K562 (cell line): ENCODE results near the gene PRDX1. TPM values are rescaled to one million over a fixed set of nuclear protein-coding genes. Genes with fewer than 3 reads are reported as not detected.
A peak's percentile ranks its signal among the peaks of the same experiment; 100 is the strongest.

Experiments
- AFF4 ChIP-seq: sonication (generic); formaldehyde crosslinking; IDR thresholded peaks from 2 replicates; pipeline ENCODE4 v1.8.0; 2023; ENCODE audit warnings: mild to moderate bottlenecking, missing genetic modification reagents
- BCL6 ChIP-seq: fragments of 250-450 bp; sonication (Bioruptor Pico); IDR thresholded peaks from 2 replicates; pipeline ENCODE4 v1.4.0; 2020
- CBX8 ChIP-seq: fragments of 200-600 bp; sonication (generic); IDR thresholded peaks from 2 replicates; pipeline ENCODE4 v1.6.1; 2012; ENCODE audit warnings: borderline replicate concordance, mixed run types, low read depth, mild to moderate bottlenecking, moderate library complexity, mixed read lengths, low read length, control low read depth, inconsistent platforms; ENCODE audit not compliant: poor library complexity, severe bottlenecking; ENCODE audit errors: extremely low read depth
- CREM ChIP-seq: IDR thresholded peaks from 2 replicates; pipeline ENCODE4 v1.6.1; 2014; ENCODE audit warnings: antibody characterized with exemption, low read depth
- CTCF ChIP-seq, 3 experiments: IDR thresholded peaks in 2 of 3; conservative IDR thresholded peaks in 1 of 3; 2 replicates each; pipeline ENCODE4 v1.5.1; 2011 to 2012; ENCODE audit warnings: low read length in 3 of 3, mild to moderate bottlenecking in 3 of 3, control low read depth in 2 of 3, improper control_type of control experiment in 1 of 3, inconsistent platforms in 1 of 3, low read depth in 1 of 3, mixed read lengths in 1 of 3, moderate library complexity in 1 of 3; ENCODE audit not compliant: insufficient read depth in 2 of 3
- HDAC3 ChIP-seq: fragments of 450-650 bp; IDR thresholded peaks from 2 replicates; pipeline ENCODE4 v1.6.1; 2018; ENCODE audit warnings: borderline replicate concordance, mild to moderate bottlenecking, moderate library complexity; ENCODE audit not compliant: partially characterized antibody
- HNRNPLL ChIP-seq: fragments of 200-400 bp; formaldehyde crosslinking; IDR thresholded peaks from 2 replicates; pipeline ENCODE4 v1.6.1; 2017; ENCODE audit warnings: low read length, low read depth, mild to moderate bottlenecking; ENCODE audit not compliant: poor library complexity, severe bottlenecking
- MYC ChIP-seq, 2 experiments: fragments of 250-450 bp in 1 of 2; sonication (Bioruptor Pico) in 1 of 2; IDR thresholded peaks; 2 replicates each; pipeline versions ENCODE4 v1.5.1 to v1.6.1; 2012 to 2021; ENCODE audit warnings: low read depth in 2 of 2, borderline replicate concordance in 1 of 2, improper control_type of control experiment in 1 of 2, low read length in 1 of 2, mild to moderate bottlenecking in 1 of 2, moderate library complexity in 1 of 2
- POLR2H ChIP-seq: IDR thresholded peaks from 2 replicates; pipeline ENCODE4 v1.6.1; 2016; ENCODE audit warnings: missing genetic modification characterization, low read depth, mild to moderate bottlenecking, control low read depth, missing compliant biosample characterization, moderate library complexity
- SFPQ ChIP-seq: fragments of 200-400 bp; formaldehyde crosslinking; IDR thresholded peaks from 2 replicates; pipeline ENCODE4 v1.6.1; 2017; ENCODE audit warnings: mild to moderate bottlenecking, low read depth, low read length, moderate library complexity
- SP2 ChIP-seq: IDR thresholded peaks from 2 replicates; pipeline ENCODE4 v1.6.1; 2011; ENCODE audit warnings: mild to moderate bottlenecking, low read depth, low read length, moderate library complexity; ENCODE audit not compliant: poor library complexity, severe bottlenecking; ENCODE audit errors: extremely low read depth
- SUPT5H ChIP-seq: fragments of 450-650 bp; IDR thresholded peaks from 2 replicates; pipeline ENCODE4 v1.6.1; 2016
- WHSC1 ChIP-seq: IDR thresholded peaks from one replicate; pipeline ENCODE4 v1.6.1; 2012; ENCODE audit warnings: low read length, control low read depth, inconsistent platforms
- YBX1 ChIP-seq: fragments of 450-650 bp; IDR thresholded peaks from 2 replicates; pipeline ENCODE4 v1.7.1; 2016; ENCODE audit warnings: mild to moderate bottlenecking
- ZNF184 ChIP-seq: sonication (generic); formaldehyde crosslinking; IDR thresholded peaks from 2 replicates; pipeline ENCODE4 v1.5.0; 2020; ENCODE audit warnings: missing genetic modification reagents
- ZNF586 ChIP-seq: fragments of 450-650 bp; formaldehyde crosslinking; conservative IDR thresholded peaks from 2 replicates; pipeline ENCODE4 v1.4.0; 2020; ENCODE audit warnings: mild to moderate bottlenecking, moderate library complexity
- ZNF76 ChIP-seq: fragments of 250-450 bp; sonication (Bioruptor Pico); IDR thresholded peaks from 2 replicates; pipeline ENCODE4 v1.4.0; 2020; ENCODE audit warnings: mild to moderate bottlenecking, moderate library complexity, borderline replicate concordance
- polyA plus RNA-seq, 8 experiments: library from polyadenylated mRNA; depleted of rRNA in 4 of 8; stranded (reverse) in 5 of 8; unstranded in 3 of 8; fragments of >200 nt; fragmentation: Nextera tagmentation in 2 of 8; fragmentation: Illumina TruSeq in 1 of 8; extraction: Ambion mirVana in 2 of 8; extraction: Trizol in 1 of 8; gene quantifications; 2 replicates each; pipeline versions ENCODE4 v1.2.1 to v1.2.3, GENCODE V29; 2011 to 2014; ENCODE audit warnings: inconsistent platforms in 1 of 8, missing spikeins in 1 of 8
- total RNA-seq, 7 experiments: library from RNA; depleted of rRNA in 6 of 7; stranded (reverse); fragments of >200 nt in 6 of 7; fragmentation: Illumina TruSeq in 2 of 7; extraction: Trizol in 2 of 7; gene quantifications; 2 replicates each; pipeline versions ENCODE4 v1.2.1 to v1.2.3, GENCODE V29; 2011 to 2021; ENCODE audit warnings: low replicate concordance in 1 of 7

PRDX1 gene
- total and polyA plus RNA-seq, 9 of the 15 experiments (the other 6 are each of a cell fraction or from before 2014, with no cell fraction given) = 748 to 2,388 (median 1,045) TPM

- TF ChIP-seq MYC (IDR thresholded peaks at IDR 0.05; ENCODE audit: low read depth, low read length) (peak; percentile 69), MYC (CRISPR knock-in tag; IDR thresholded peaks at IDR 0.05; ENCODE audit: borderline replicate concordance, low read depth) (no peak), CTCF (IDR thresholded peaks at IDR 0.05 in 2 of 3, conservative IDR thresholded peaks at IDR 0.05 in 1 of 3; ENCODE audit: insufficient read depth in 2 of 3, low read depth in 1 of 3, low read length in 3 of 3) (0 out of 6 replicates have a peak, but pooled peaks of 2 of the 3 experiments have one; percentile 5), YBX1 (no peak), SFPQ (no peak), ZNF76 (CRISPR knock-in tag) (no peak), BCL6 (no peak), CBX8 (no peak), SUPT5H (peak; percentile 62), ZNF586 (no peak), CREM (peak; percentile 32; the same call in 1 of the 2 replicates), HNRNPLL (peak; percentile 41), ZNF184 (CRISPR knock-in tag) (no peak), WHSC1 (no peak), HDAC3 (no peak), SP2 (peak; percentile 32), POLR2H (tag) (no peak), AFF4 (CRISPR knock-in tag) (0 out of 2 replicates have a peak, but pooled peaks have one; percentile 42)
These were observed 30.8 kb downstream of the PRDX1 start, which contains the start of gene TESK2 (continued) for GRCh38 chr1:45490626-45491486.
